K562 (cell line): ENCODE measurements around the gene ANO3. TPM values are rescaled to one million over a fixed set of nuclear protein-coding genes. Genes with fewer than 3 reads are reported as not detected.

Experiments used
- ATAC-seq: fragments of 200-7000 bp; cut with Tn5 transposase; 3 replicates; pipeline ENCODE4 v1.9.1; 2020; ENCODE audit warnings: moderate library complexity
- BruUV-seq: library from RNA; stranded (reverse); fragments of 400-500 nt; replicated peaks from 2 replicates; lab custom pipeline; 2021; lab: Mats Ljungman, UMichigan
- CTCF ChIA-PET: fragments of 300-600 bp; formaldehyde crosslinking; extraction: SDS; loops from one replicate; lab custom pipeline; 2021; ENCODE audit warnings: low intra/inter-chr PET ratio; lab: Yijun Ruan, JAX
- POLR2A ChIA-PET: fragments of 300-600, 350-650 bp; sonication (Branson Sonifier 250); formaldehyde crosslinking; extraction: SDS; loops from one replicate; lab custom pipeline; 2021; ENCODE audit warnings: antibody characterized with exemption, inconsistent platforms; lab: Yijun Ruan, JAX
- DNase-seq, 4 experiments: peaks; one replicate each; pipeline versions ENCODE4 v3.0.0 to v3.0.0-alpha.2; 2011 to 2018; ENCODE audit warnings: low spot score in 3 of 4, mixed read lengths in 3 of 4; ENCODE audit errors: extremely low read depth in 1 of 4
- FAIRE-seq: peaks from 2 replicates; lab custom pipeline; 2011; peaks lifted over from hg19 to GRCh38; lab: Jason Lieb, UNC
- H2AFZ ChIP-seq: 2 replicates; pipeline ENCODE4 v1.6.0; 2011; ENCODE audit warnings: low read depth, low read length, control low read depth, inconsistent platforms
- H3K27ac ChIP-seq: fragments of 200-600 bp; 3 replicates; pipeline ENCODE4 v1.8.0; 2011; ENCODE audit warnings: low read depth, mild to moderate bottlenecking, control low read depth, inconsistent platforms, low read length, moderate library complexity, mixed read lengths; ENCODE audit errors: extremely low read depth
- H3K27me3 ChIP-seq, 2 experiments: fragments of 300-600 bp in 1 of 2; 2 replicates in 1 of 2; 3 replicates in 1 of 2; pipeline versions ENCODE4 v1.6.0 to v1.8.0; 2011; ENCODE audit warnings: inconsistent platforms in 2 of 2, low read length in 2 of 2, mild to moderate bottlenecking in 1 of 2, mixed read lengths in 1 of 2, moderate library complexity in 1 of 2; ENCODE audit not compliant: control insufficient read depth in 2 of 2, insufficient read depth in 2 of 2
- H3K36me3 ChIP-seq: fragments of 300-600 bp; 3 replicates; pipeline ENCODE4 v1.8.0; 2011; ENCODE audit warnings: mild to moderate bottlenecking, low read length, inconsistent platforms; ENCODE audit not compliant: control insufficient read depth, insufficient read depth
- H3K4me1 ChIP-seq, 2 experiments: fragments of 200-600 bp in 1 of 2; replicated peaks in 1 of 2; 2 replicates in 1 of 2; 3 replicates in 1 of 2; pipeline versions ENCODE4 v1.5.1 to v1.8.0; 2011; ENCODE audit warnings: inconsistent platforms in 2 of 2, low read length in 2 of 2, mild to moderate bottlenecking in 1 of 2, mixed read lengths in 1 of 2, moderate library complexity in 1 of 2; ENCODE audit not compliant: control insufficient read depth in 2 of 2, insufficient read depth in 2 of 2
- H3K4me2 ChIP-seq: 2 replicates; pipeline ENCODE4 v1.6.1; 2011; ENCODE audit warnings: low read length, control low read depth, inconsistent platforms, mixed read lengths; ENCODE audit not compliant: insufficient read depth
- H3K4me3 ChIP-seq: fragments of 200-600 bp; sonication (generic), shearing (Covaris generic); 2 replicates; pipeline ENCODE4 v1.5.1; 2016; ENCODE audit warnings: control low read depth, inconsistent platforms
- H3K79me2 ChIP-seq: fragments of 200-600 bp; 3 replicates; pipeline ENCODE4 v1.8.0; 2011; ENCODE audit warnings: low read length, inconsistent platforms; ENCODE audit not compliant: control insufficient read depth, insufficient read depth
- H3K9ac ChIP-seq, 2 experiments: 2 replicates each; pipeline versions ENCODE4 v1.6.0 to v1.6.1; 2011; ENCODE audit warnings: low read depth in 2 of 2, low read length in 2 of 2, control low read depth in 1 of 2, inconsistent platforms in 1 of 2, mild to moderate bottlenecking in 1 of 2, mixed read lengths in 1 of 2; ENCODE audit not compliant: insufficient read depth in 1 of 2
- H3K9me1 ChIP-seq: one replicate; pipeline ENCODE4 v1.6.0; 2011; ENCODE audit warnings: inconsistent platforms, mild to moderate bottlenecking, low read length, moderate library complexity; ENCODE audit not compliant: control insufficient read depth, insufficient read depth
- H3K9me3 ChIP-seq: replicated peaks from 2 replicates; pipeline ENCODE4 v1.5.1; 2011; ENCODE audit warnings: low read depth, low read length, inconsistent platforms; ENCODE audit not compliant: control insufficient read depth, insufficient read depth
- H4K20me1 ChIP-seq: replicated peaks from 2 replicates; pipeline ENCODE4 v1.6.1; 2011; ENCODE audit warnings: low read length, inconsistent platforms, mixed read lengths; ENCODE audit not compliant: control insufficient read depth, insufficient read depth
- CTCFL ChIP-seq: IDR thresholded peaks from 2 replicates; pipeline ENCODE4 v1.6.1; 2011; ENCODE audit warnings: borderline replicate concordance, low read depth, mild to moderate bottlenecking, moderate library complexity, low read length; ENCODE audit not compliant: insufficient read depth, poor library complexity, severe bottlenecking
- EP400 ChIP-seq: fragments of 450-650 bp; IDR thresholded peaks from 2 replicates; pipeline ENCODE4 v1.6.1; 2017; ENCODE audit warnings: antibody characterized with exemption, mild to moderate bottlenecking, moderate library complexity
- ESRRA ChIP-seq: fragments of 450-650 bp; IDR thresholded peaks from 2 replicates; pipeline ENCODE4 v1.6.1; 2014; ENCODE audit warnings: low read depth, mild to moderate bottlenecking, moderate library complexity, borderline replicate concordance
- GTF2A2 ChIP-seq: IDR thresholded peaks from 2 replicates; pipeline ENCODE4 v1.6.1; 2016; ENCODE audit warnings: mild to moderate bottlenecking, missing genetic modification characterization, missing compliant biosample characterization
- NFYB ChIP-seq: IDR thresholded peaks from 2 replicates; pipeline ENCODE4 v1.6.1; 2011; ENCODE audit warnings: mild to moderate bottlenecking, moderate library complexity; ENCODE audit not compliant: insufficient read length; ENCODE audit errors: extremely low read depth
- RAD21 ChIP-seq, 2 experiments: fragments of 250-450 bp in 1 of 2; fragments of 450-650 bp in 1 of 2; sonication (Bioruptor Pico) in 1 of 2; formaldehyde crosslinking in 1 of 2; IDR thresholded peaks in 1 of 2; conservative IDR thresholded peaks in 1 of 2; 2 replicates each; pipeline versions ENCODE4 v1.4.0 to v1.8.0; 2020 to 2022; ENCODE audit warnings: mild to moderate bottlenecking in 2 of 2, moderate library complexity in 1 of 2
- ZNF3 ChIP-seq: fragments of 250-450 bp; sonication (Bioruptor Pico); IDR thresholded peaks from 2 replicates; pipeline ENCODE4 v1.5.0; 2021; ENCODE audit warnings: mild to moderate bottlenecking, moderate library complexity
- in situ Hi-C: fragments of 300-500 bp; cut with MboI; formaldehyde crosslinking; loops from 4 replicates; pipeline ENCODE4 v1.15.0; 2018; ENCODE audit warnings: inconsistent platforms, mixed read lengths
- intact Hi-C: fragments of 100-400 bp; cut with micrococcal nuclease; formaldehyde crosslinking; loops from 2 replicates; pipeline ENCODE4 v1.14.2; 2022
- polyA plus RNA-seq, 8 experiments: library from polyadenylated mRNA; depleted of rRNA in 4 of 8; stranded (reverse) in 5 of 8; unstranded in 3 of 8; fragments of >200 nt; fragmentation: Nextera tagmentation in 2 of 8; fragmentation: Illumina TruSeq in 1 of 8; extraction: Ambion mirVana in 2 of 8; extraction: Trizol in 1 of 8; gene quantifications; 2 replicates each; pipeline versions ENCODE4 v1.2.1 to v1.2.3, GENCODE V29; 2011 to 2014; ENCODE audit warnings: inconsistent platforms in 1 of 8, missing spikeins in 1 of 8
- total RNA-seq, 7 experiments: library from RNA; depleted of rRNA in 6 of 7; stranded (reverse); fragments of >200 nt in 6 of 7; fragmentation: Illumina TruSeq in 2 of 7; extraction: Trizol in 2 of 7; gene quantifications; 2 replicates each; pipeline versions ENCODE4 v1.2.1 to v1.2.3, GENCODE V29; 2011 to 2021; ENCODE audit warnings: low replicate concordance in 1 of 7

The ANO3 gene
- total and polyA plus RNA-seq, 9 of the 15 experiments (the other 6 are each of a cell fraction or from before 2014, with no cell fraction given), result 0.01 to 0.13 (median 0.04) TPM; not detected in 1

GRCh38 chr11:26621132-26621531 lies 289.2 kb downstream of the ANO3 start:
- Histone ChIP-seq H3K27ac (no peak overlapping the region), H3K27me3 (no peaks in the 10 kb centered on the region), H4K20me1 (no peaks in the 10 kb centered on the region), H3K4me2 (no peak overlapping the region), H3K4me1 (no peaks in the 10 kb centered on the region), H3K9me3 (no peaks in the 10 kb centered on the region), H3K9me1 (no peaks in the 10 kb centered on the region), H3K36me3 (no peaks in the 10 kb centered on the region), H3K79me2 (no peaks in the 10 kb centered on the region), H3K9ac (no peak overlapping the region), H2AFZ (no peak overlapping the region), H3K4me3 (no peak overlapping the region)
- TF ChIP-seq RAD21 (CRISPR knock-in tag; conservative IDR thresholded peaks at IDR 0.05 in 1 of 2, IDR thresholded peaks at IDR 0.05 in 1 of 2) (no peak), NFYB (no peak), EP400 (no peak), ESRRA (no peak), GTF2A2 (tag) (no peak), CTCFL (no peak), ZNF3 (CRISPR knock-in tag) (no peak)
- ChIA-PET CTCF (no interaction called here), POLR2A (no interaction called here)
- no peak for DNase-seq
- intact Hi-C loops, result no loop called here
- no peak for FAIRE-seq
- no peak for ATAC-seq
- BruUV-seq, result no TSS peak
- in situ Hi-C loops, result no loop called here
